ENCODE results near the gene MUC12.
"Not testable (repeated sequence)": the region's sequence is repeated elsewhere in the genome, so short reads cannot be mapped to it uniquely, and the experiment has no call there.

The MUC12 gene

GRCh38 chr7:101064176-101064550 lies 94.8 kb downstream of the MUC12 start:
- DNase-seq (ENCODE audit: low read depth), result not testable (repeated sequence)

GRCh38 chr7:101065162-101065561 lies 95.8 kb downstream of the MUC12 start:
- not testable (repeated sequence) for DNase-seq (ENCODE audit: low read depth)

- no peak for DNase-seq (ENCODE audit: low read depth)
These were observed 96.9 kb downstream of the MUC12 start for GRCh38 chr7:101066141-101066832.

GRCh38 chr7:101066833-101067177 lies 97.4 kb downstream of the MUC12 start:
- no peak for DNase-seq (ENCODE audit: low read depth)

GRCh38 chr7:101068401-101068800 lies 99.0 kb downstream of the MUC12 start:
- no peak for DNase-seq (ENCODE audit: low read depth)

Data from non-pigmented ciliary epithelial cell (primary cell).